Endothelial cell of umbilical vein (primary cell): ENCODE measurements around the gene SLMAP. TPM values are rescaled to one million over a fixed set of nuclear protein-coding genes. Genes with fewer than 3 reads are reported as not detected.

ENCODE experiments used
- BruUV-seq: library from RNA; stranded (reverse); fragments of 400-500 nt; replicated peaks from 2 replicates; lab custom pipeline; 2021; lab: Mats Ljungman, UMichigan
- CTCF ChIA-PET: fragments of 300-600, 350-600 bp; sonication (Branson Sonifier 250); formaldehyde crosslinking; loops from one replicate; lab custom pipeline; 2021; ENCODE audit warnings: antibody characterized with exemption, inconsistent platforms; lab: Charles Lee
- POLR2A ChIA-PET: fragments of 300-600, 350-600 bp; sonication (Branson Sonifier 250); formaldehyde crosslinking; loops from one replicate; lab custom pipeline; 2021; ENCODE audit warnings: antibody characterized with exemption, inconsistent platforms; lab: Charles Lee
- DNase-seq: peaks from one replicate; pipeline ENCODE4 v3.0.0-alpha.2; 2011; ENCODE audit warnings: low read depth, low spot score
- FAIRE-seq: peaks from 2 replicates; lab custom pipeline; 2011; peaks lifted over from hg19 to GRCh38; lab: Jason Lieb, UNC
- H2AFZ ChIP-seq: 2 replicates; pipeline ENCODE4 v1.6.0; 2012; ENCODE audit warnings: low read depth, low read length, control low read depth, inconsistent platforms
- H3K27ac ChIP-seq: 2 replicates; pipeline ENCODE4 v1.5.1; 2011; ENCODE audit warnings: low read depth, mild to moderate bottlenecking, control low read depth, low read length, moderate library complexity; ENCODE audit not compliant: insufficient read depth
- H3K27me3 ChIP-seq, 2 experiments: 2 replicates each; pipeline versions ENCODE4 v1.6.0 to v1.6.1; 2011; ENCODE audit warnings: low read length in 2 of 2, mixed read lengths in 1 of 2; ENCODE audit not compliant: control insufficient read depth in 2 of 2, insufficient read depth in 2 of 2
- H3K36me3 ChIP-seq, 2 experiments: 2 replicates in 1 of 2; 3 replicates in 1 of 2; pipeline ENCODE4 v1.5.1; 2011; ENCODE audit warnings: low read length in 2 of 2, mild to moderate bottlenecking in 1 of 2, moderate library complexity in 1 of 2; ENCODE audit not compliant: control insufficient read depth in 2 of 2, insufficient read depth in 2 of 2; ENCODE audit errors: extremely low read depth in 1 of 2
- H3K4me1 ChIP-seq: 3 replicates; pipeline ENCODE4 v1.5.1; 2011; ENCODE audit warnings: mild to moderate bottlenecking, low read length; ENCODE audit not compliant: control insufficient read depth, insufficient read depth; ENCODE audit errors: extremely low read depth
- H3K4me2 ChIP-seq: 2 replicates; pipeline ENCODE4 v1.6.1; 2011; ENCODE audit warnings: low read length, control low read depth, mixed read lengths; ENCODE audit not compliant: insufficient read depth
- H3K4me3 ChIP-seq, 3 experiments: fragments of 200-600 bp in 1 of 3; sonication (generic), shearing (Covaris generic) in 1 of 3; replicated peaks in 1 of 3; 2 replicates each; pipeline ENCODE4 v1.5.1; 2011 to 2016; ENCODE audit warnings: control low read depth in 3 of 3, low read length in 3 of 3, mild to moderate bottlenecking in 2 of 3, inconsistent platforms in 1 of 3, low read depth in 1 of 3, moderate library complexity in 1 of 3; ENCODE audit not compliant: insufficient read depth in 1 of 3
- H3K79me2 ChIP-seq: 2 replicates; pipeline ENCODE4 v1.6.0; 2012; ENCODE audit warnings: low read length, inconsistent platforms; ENCODE audit not compliant: control insufficient read depth, insufficient read depth
- H3K9ac ChIP-seq: replicated peaks from 2 replicates; pipeline ENCODE3; 2011; ENCODE audit warnings: low read length, control low read depth; ENCODE audit not compliant: insufficient read depth; ENCODE audit errors: extremely low read depth
- H3K9me1 ChIP-seq: replicated peaks from 3 replicates; pipeline ENCODE4 v1.6.0; 2011; ENCODE audit warnings: mild to moderate bottlenecking, low read length; ENCODE audit not compliant: control insufficient read depth, insufficient read depth; ENCODE audit errors: extremely low read depth
- H3K9me3 ChIP-seq: replicated peaks from 2 replicates; pipeline ENCODE4 v1.5.1; 2012; ENCODE audit warnings: low read length, inconsistent platforms; ENCODE audit not compliant: control insufficient read depth, insufficient read depth
- H4K20me1 ChIP-seq: replicated peaks from 2 replicates; pipeline ENCODE3; 2011; ENCODE audit warnings: mild to moderate bottlenecking, low read length; ENCODE audit not compliant: control insufficient read depth, insufficient read depth; ENCODE audit errors: extremely low read depth
- CTCF ChIP-seq, 2 donors: IDR thresholded peaks; 1 replicate in 1 of 2; 2 replicates in 1 of 2; pipeline ENCODE4 v1.5.1; 2011; ENCODE audit warnings: low read length in 2 of 2, mild to moderate bottlenecking in 2 of 2, moderate library complexity in 2 of 2, control low read depth in 1 of 2, inconsistent platforms in 1 of 2, low read depth in 1 of 2; ENCODE audit not compliant: insufficient read depth in 1 of 2; ENCODE audit errors: extremely low read depth in 1 of 2
- EZH2 ChIP-seq: IDR thresholded peaks from 2 replicates; pipeline ENCODE4 v1.6.1; 2012; ENCODE audit warnings: borderline replicate concordance, low read depth, mild to moderate bottlenecking, moderate library complexity, low read length, inconsistent platforms; ENCODE audit not compliant: severe bottlenecking
- FOS ChIP-seq: IDR thresholded peaks from 2 replicates; pipeline ENCODE4 v1.6.1; 2011; ENCODE audit warnings: mild to moderate bottlenecking, low read length, moderate library complexity, borderline replicate concordance; ENCODE audit not compliant: insufficient read depth
- GATA2 ChIP-seq: IDR thresholded peaks from 2 replicates; pipeline ENCODE4 v1.7.0; 2011; ENCODE audit warnings: low read depth, mild to moderate bottlenecking, moderate library complexity, mixed read lengths, low read length; ENCODE audit not compliant: insufficient read length, insufficient read depth
- JUN ChIP-seq: IDR thresholded peaks from 2 replicates; pipeline ENCODE4 v1.6.1; 2011; ENCODE audit warnings: borderline replicate concordance, low read depth; ENCODE audit not compliant: insufficient read length, insufficient read depth
- MAX ChIP-seq: IDR thresholded peaks from 2 replicates; pipeline ENCODE4 v1.6.1; 2011; ENCODE audit not compliant: insufficient read depth, insufficient read length
- MYC ChIP-seq: IDR thresholded peaks from one replicate; pipeline ENCODE4 v1.6.1; 2011; ENCODE audit warnings: mild to moderate bottlenecking, low read depth, low read length
- POLR2A ChIP-seq: IDR thresholded peaks from 2 replicates; pipeline ENCODE4 v1.6.1; 2012; ENCODE audit warnings: low read depth, mild to moderate bottlenecking, control low read depth, low read length
- POLR2AphosphoS5 ChIP-seq: IDR thresholded peaks from 2 replicates; pipeline ENCODE4 v1.6.1; 2012; ENCODE audit warnings: low read depth, mild to moderate bottlenecking, control low read depth, low read length, moderate library complexity; ENCODE audit not compliant: insufficient read depth
- dilution Hi-C: fragments of 300-500 bp; cut with MboI; formaldehyde crosslinking; loops from one replicate; pipeline ENCODE4 v1.15.0; 2019; ENCODE audit warnings: low sequenced_read_pairs; ENCODE audit not compliant: extremely low pct_ligation_motif_present
- intact Hi-C: fragments of 100-400 bp; cut with micrococcal nuclease; formaldehyde crosslinking; loops from one replicate; pipeline ENCODE4 v1.10.0; 2022
- polyA plus RNA-seq, 4 experiments: library from polyadenylated mRNA; depleted of rRNA in 3 of 4; stranded (reverse) in 3 of 4; unstranded in 1 of 4; fragments of >200 nt; gene quantifications; 2 replicates each; pipeline versions ENCODE4 v1.2.1 to v1.2.3, GENCODE V29; 2011 to 2012; ENCODE audit warnings: missing spikeins in 1 of 4
- total RNA-seq: library from RNA; stranded (reverse); gene quantifications from 2 replicates; pipeline ENCODE4 v1.2.3, GENCODE V29; 2021

SLMAP gene
- total and polyA plus RNA-seq, 2 donors (not counting 3 experiments of a cell fraction or from before 2014, with no cell fraction given), result 9.8 to 54.7 TPM

- H2AFZ ChIP-seq, result no peak overlapping the region
- H3K79me2 ChIP-seq, result no peaks in the 10 kb centered on the region
- H3K36me3 ChIP-seq, result peaks cover 0 to 3% of the 10 kb centered on the region in 2 experiments
- H3K27ac ChIP-seq, result no peak overlapping the region
- H3K9ac ChIP-seq, result no peak overlapping the region
- no peaks in the 10 kb centered on the region for H4K20me1 ChIP-seq
- no peaks in the 10 kb centered on the region for H3K9me1 ChIP-seq
- ChIA-PET POLR2A (no interaction called here), CTCF (interaction anchor here (1.2 kb wide), 1 partner anchor 12 kb away, joined by 3 read pairs; no protein-coding TSS in a partner anchor)
- dilution Hi-C loops (no loop called here), intact Hi-C loops (no loop called here)
- DNase-seq, result no peak
- no TSS peak for BruUV-seq
- H3K27me3 ChIP-seq, result no peaks in the 10 kb centered on the region
- no peak for TF ChIP-seq EZH2
- no peak for TF ChIP-seq MYC
- no peak for TF ChIP-seq GATA2
- TF ChIP-seq MAX, result no peak
- TF ChIP-seq POLR2AphosphoS5, result no peak
- no peak for TF ChIP-seq JUN
- no peak for TF ChIP-seq FOS
- TF ChIP-seq POLR2A, result no peak
- no peak for TF ChIP-seq CTCF (IDR thresholded peaks at IDR 0.05; ENCODE audit: extremely low read depth in 1 of 2, insufficient read depth in 1 of 2, low read depth in 1 of 2, low read length in 2 of 2)
- no peaks in the 10 kb centered on the region for H3K4me1 ChIP-seq
- FAIRE-seq, result no peak
- no peaks in the 10 kb centered on the region for H3K9me3 ChIP-seq
- no peak overlapping the region for H3K4me2 ChIP-seq
- no peak overlapping the region for H3K4me3 ChIP-seq
Measured at GRCh38 chr3:57896031-57896430, 139.9 kb downstream of the SLMAP start.
